GM19463 (cell line): ENCODE measurements around the gene PCCA.
"Not testable (repeated sequence)": the region's sequence is repeated elsewhere in the genome, so short reads cannot be mapped to it uniquely, and the experiment has no call there.

Source experiments
- ATAC-seq: cut with Tn5 transposase; IDR thresholded peaks from one replicate; pipeline ENCODE4 v1.9.1; 2021; ENCODE audit warnings: mild to moderate bottlenecking, moderate library complexity; ENCODE audit not compliant: unreplicated experiment

The PCCA gene

GRCh38 chr13:100138859-100139491 lies 50.1 kb downstream of the PCCA start:
- ATAC-seq, result no peak

- no peak for ATAC-seq
Measured at GRCh38 chr13:100139817-100140216, 50.9 kb downstream of the PCCA start.

GRCh38 chr13:100140441-100140840 lies 51.5 kb downstream of the PCCA start:
- ATAC-seq, result no peak

GRCh38 chr13:100141461-100141961 lies 52.6 kb downstream of the PCCA start:
- ATAC-seq, result not testable (repeated sequence)

- ATAC-seq, result no peak
Measured at GRCh38 chr13:100146534-100146933, 57.6 kb downstream of the PCCA start.

GRCh38 chr13:100147825-100148224 lies 58.9 kb downstream of the PCCA start:
- ATAC-seq, result no peak

GRCh38 chr13:100148422-100148821 lies 59.5 kb downstream of the PCCA start:
- no peak for ATAC-seq

GRCh38 chr13:100149389-100149788 lies 60.5 kb downstream of the PCCA start:
- ATAC-seq, result no peak

GRCh38 chr13:100150711-100151110 lies 61.8 kb downstream of the PCCA start:
- not testable (repeated sequence) for ATAC-seq

GRCh38 chr13:100154842-100155416 lies 66.0 kb downstream of the PCCA start:
- ATAC-seq, result no peak

- ATAC-seq, result no peak
Measured at GRCh38 chr13:100156788-100157187, 67.9 kb downstream of the PCCA start.

GRCh38 chr13:100158569-100158968 lies 69.7 kb downstream of the PCCA start:
- ATAC-seq, result no peak

- ATAC-seq, result no peak
Measured at GRCh38 chr13:100159584-100159983, 70.7 kb downstream of the PCCA start.

GRCh38 chr13:100160450-100160849 lies 71.6 kb downstream of the PCCA start:
- no peak for ATAC-seq

- ATAC-seq, result no peak
Measured at GRCh38 chr13:100163375-100163774, 74.5 kb downstream of the PCCA start.

- ATAC-seq, result no peak
Measured at GRCh38 chr13:100173203-100173602, 84.3 kb downstream of the PCCA start.

GRCh38 chr13:100174455-100174854 lies 85.6 kb downstream of the PCCA start:
- ATAC-seq, result not testable (repeated sequence)

GRCh38 chr13:100175078-100175802 lies 86.3 kb downstream of the PCCA start:
- ATAC-seq, result no peak

GRCh38 chr13:100175803-100176182 lies 86.9 kb downstream of the PCCA start:
- no peak for ATAC-seq

GRCh38 chr13:100176801-100177400 lies 88.0 kb downstream of the PCCA start:
- no peak for ATAC-seq

GRCh38 chr13:100178309-100178708 lies 89.4 kb downstream of the PCCA start:
- no peak for ATAC-seq

GRCh38 chr13:100179276-100179675 lies 90.4 kb downstream of the PCCA start:
- ATAC-seq, result no peak
